HG02973 (cell line): Measurements from ENCODE around the gene COPS3.

Experiments used
- ATAC-seq: cut with Tn5 transposase; IDR thresholded peaks from one replicate; pipeline ENCODE4 v1.9.1; 2021; ENCODE audit warnings: moderate library complexity; ENCODE audit not compliant: unreplicated experiment

The COPS3 gene

GRCh38 chr17:17221329-17221728 lies 59.7 kb downstream of the COPS3 start:
- no peak for ATAC-seq

- ATAC-seq, result no peak
These were observed 60.5 kb downstream of the COPS3 start for GRCh38 chr17:17220529-17220928.

GRCh38 chr17:17217995-17218394 lies 63.1 kb downstream of the COPS3 start:
- ATAC-seq, result no peak

- no peak for ATAC-seq
These were observed 64.3 kb downstream of the COPS3 start for GRCh38 chr17:17216776-17217175.

- ATAC-seq, result no peak
These were observed 64.8 kb downstream of the COPS3 start for GRCh38 chr17:17216236-17216635.

GRCh38 chr17:17215575-17215974 lies 65.5 kb downstream of the COPS3 start:
- ATAC-seq, result no peak

GRCh38 chr17:17214646-17215436 lies 66.2 kb downstream of the COPS3 start:
- no peak for ATAC-seq

GRCh38 chr17:17213775-17214174 lies 67.3 kb downstream of the COPS3 start:
- no peak for ATAC-seq

GRCh38 chr17:17207998-17208397 lies 73.0 kb downstream of the COPS3 start:
- ATAC-seq, result no peak

GRCh38 chr17:17206913-17207335 lies 74.1 kb downstream of the COPS3 start:
- ATAC-seq, result no peak

- ATAC-seq, result no peak
These were observed 74.7 kb downstream of the COPS3 start, which contains the start of gene PLD6 for GRCh38 chr17:17206124-17206912. TSS of gene PLD6 (minus strand) at chr17:17206333. CDS start at chr17:17206286, 47 bp downstream.

GRCh38 chr17:17205368-17206123 lies 75.5 kb downstream of the COPS3 start:
- ATAC-seq, result no peak

GRCh38 chr17:17204635-17205231 lies 76.3 kb downstream of the COPS3 start:
- no peak for ATAC-seq

- no peak for ATAC-seq
These were observed 76.9 kb downstream of the COPS3 start for GRCh38 chr17:17204041-17204591.

- ATAC-seq, result no peak
These were observed 77.8 kb downstream of the COPS3 start for GRCh38 chr17:17203173-17203730.

- no peak for ATAC-seq
These were observed 79.1 kb downstream of the COPS3 start for GRCh38 chr17:17201907-17202306.

- no peak for ATAC-seq
These were observed 79.8 kb downstream of the COPS3 start for GRCh38 chr17:17201271-17201670.

GRCh38 chr17:17200831-17201230 lies 80.2 kb downstream of the COPS3 start:
- ATAC-seq, result no peak

- ATAC-seq, result no peak
These were observed 80.7 kb downstream of the COPS3 start for GRCh38 chr17:17200311-17200710.

GRCh38 chr17:17198281-17198680 lies 82.8 kb downstream of the COPS3 start:
- no peak for ATAC-seq
